Stomach (tissue), 4 donors: ENCODE results near the gene COL4A2.

Experiments
- CTCF ChIP-seq, 7 experiments: fragments of 450-650 bp in 4 of 7; fragments of 200-600 bp in 3 of 7; sonication (generic) in 3 of 7; IDR thresholded peaks; one replicate each; pipeline ENCODE4 v1.5.1; 2016 to 2019; ENCODE audit warnings: antibody characterized with exemption in 7 of 7, control low read depth in 2 of 7, mild to moderate bottlenecking in 1 of 7
- EP300 ChIP-seq: sonication (generic); formaldehyde crosslinking; IDR thresholded peaks from one replicate; pipeline ENCODE4 v1.6.1; 2017; ENCODE audit warnings: antibody characterized with exemption
- POLR2A ChIP-seq, 4 donors: fragments of 450-650 bp; IDR thresholded peaks; one replicate each; pipeline ENCODE4 v1.6.1; 2016; ENCODE audit warnings: antibody characterized with exemption in 4 of 4, control low read depth in 2 of 4, mild to moderate bottlenecking in 1 of 4, moderate library complexity in 1 of 4

DNA sequence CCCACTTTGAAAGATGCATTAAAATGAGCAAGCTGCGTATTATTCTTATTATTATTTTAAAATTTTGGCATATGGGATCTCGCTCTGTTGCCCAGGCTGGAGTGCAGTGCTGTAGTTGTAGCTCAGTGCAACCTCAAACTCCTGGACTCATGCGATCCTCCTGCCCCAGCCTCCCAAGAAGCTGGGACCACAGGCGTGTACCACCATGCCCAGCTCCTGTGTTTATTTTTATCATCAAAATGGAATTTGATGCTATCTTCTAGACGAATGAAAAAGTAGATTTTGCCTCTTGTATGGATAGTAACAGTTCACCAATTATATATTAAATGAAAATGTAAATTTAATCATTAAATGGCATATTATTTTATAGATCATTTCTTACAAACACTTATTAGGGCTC lies 43.7 kb upstream of the COL4A2 start:
- no peak for TF ChIP-seq CTCF (IDR thresholded peaks at IDR 0.05)
- TF ChIP-seq POLR2A (IDR thresholded peaks at IDR 0.05), result no peak
- TF ChIP-seq EP300, result no peak
